ENCODE measurements around the gene ABHD6.
A peak's percentile ranks its signal among the peaks of the same experiment; 100 is the strongest.

Gene ABHD6

GRCh38 chr3:58210761-58211460, 26.7 kb upstream of the ABHD6 start, which contains the start of gene DNASE1L3:
Gene DNASE1L3 (minus strand): TSS chr3:58210972. CDS start chr3:58210906, 66 bp downstream.
- no peak for TF ChIP-seq MAX (IDR thresholded peaks at IDR 0.05; ENCODE audit: low read depth, low read length)
- TF ChIP-seq CTCF (IDR thresholded peaks at IDR 0.05; ENCODE audit: low read depth, low read length), result no peak
- TF ChIP-seq POLR2A (IDR thresholded peaks at IDR 0.05; ENCODE audit: extremely low read depth, insufficient read length), result no peak
- no peak for TF ChIP-seq MYC (IDR thresholded peaks at IDR 0.05; ENCODE audit: low read depth, low read length)
- no peak for DNase-seq (ENCODE audit: low read depth)
- H3K4me3 ChIP-seq (ENCODE audit: low read depth, low read length), result no peak within 1 kb of the TSS

GRCh38 chr3:58214484-58215316, 22.9 kb upstream of the ABHD6 start:
- no peak overlapping the region for H3K4me3 ChIP-seq (ENCODE audit: low read depth, low read length)
- no peak for TF ChIP-seq MYC (IDR thresholded peaks at IDR 0.05; ENCODE audit: low read depth, low read length)
- DNase-seq (ENCODE audit: low read depth), result no peak

GRCh38 chr3:58215317-58216025, 22.1 kb upstream of the ABHD6 start:
- no peak overlapping the region for H3K4me3 ChIP-seq (ENCODE audit: low read depth, low read length)
- DNase-seq (ENCODE audit: low read depth), result no peak
- TF ChIP-seq POLR2A (IDR thresholded peaks at IDR 0.05; ENCODE audit: extremely low read depth, insufficient read length), result no peak
- TF ChIP-seq CTCF (IDR thresholded peaks at IDR 0.05; ENCODE audit: low read depth, low read length), result no peak
- no peak for TF ChIP-seq MYC (IDR thresholded peaks at IDR 0.05; ENCODE audit: low read depth, low read length)
- TF ChIP-seq MAX (IDR thresholded peaks at IDR 0.05; ENCODE audit: low read depth, low read length), result no peak

- no peak for TF ChIP-seq MAX (IDR thresholded peaks at IDR 0.05; ENCODE audit: low read depth, low read length)
- TF ChIP-seq POLR2A (IDR thresholded peaks at IDR 0.05; ENCODE audit: extremely low read depth, insufficient read length), result no peak
- no peak for TF ChIP-seq CTCF (IDR thresholded peaks at IDR 0.05; ENCODE audit: low read depth, low read length)
- no peak for TF ChIP-seq MYC (IDR thresholded peaks at IDR 0.05; ENCODE audit: low read depth, low read length)
- DNase-seq (ENCODE audit: low read depth), result no peak
Observed at GRCh38 chr3:58216496-58217195, 20.9 kb upstream of the ABHD6 start.

GRCh38 chr3:58217209-58217811, 20.3 kb upstream of the ABHD6 start:
- TF ChIP-seq POLR2A (IDR thresholded peaks at IDR 0.05; ENCODE audit: extremely low read depth, insufficient read length), result no peak
- TF ChIP-seq MYC (IDR thresholded peaks at IDR 0.05; ENCODE audit: low read depth, low read length), result peak; percentile 29; the same call in 1 of the 2 replicates
- TF ChIP-seq CTCF (IDR thresholded peaks at IDR 0.05; ENCODE audit: low read depth, low read length), result peak; percentile 89
- TF ChIP-seq MAX (IDR thresholded peaks at IDR 0.05; ENCODE audit: low read depth, low read length), result peak; percentile 87
- DNase-seq (ENCODE audit: low read depth), result peak; percentile 76
- peak overlapping the region; percentile 14 for H3K4me3 ChIP-seq (ENCODE audit: low read depth, low read length)

More at GRCh38 chr3:58216496-58217195, 20.9 kb upstream of the ABHD6 start:
- no peak overlapping the region for H3K4me3 ChIP-seq (ENCODE audit: low read depth, low read length)
